ENCODE measurements around the gene CCDC174. TPM values are rescaled to one million over a fixed set of nuclear protein-coding genes. Genes with fewer than 3 reads are reported as not detected.

Gene CCDC174
- total and polyA plus RNA-seq, 10 of the 15 experiments (the other 5 are each of a cell fraction or from before 2014, with no cell fraction given), result 11.6 to 31.3 (median 19.1) TPM

DNA sequence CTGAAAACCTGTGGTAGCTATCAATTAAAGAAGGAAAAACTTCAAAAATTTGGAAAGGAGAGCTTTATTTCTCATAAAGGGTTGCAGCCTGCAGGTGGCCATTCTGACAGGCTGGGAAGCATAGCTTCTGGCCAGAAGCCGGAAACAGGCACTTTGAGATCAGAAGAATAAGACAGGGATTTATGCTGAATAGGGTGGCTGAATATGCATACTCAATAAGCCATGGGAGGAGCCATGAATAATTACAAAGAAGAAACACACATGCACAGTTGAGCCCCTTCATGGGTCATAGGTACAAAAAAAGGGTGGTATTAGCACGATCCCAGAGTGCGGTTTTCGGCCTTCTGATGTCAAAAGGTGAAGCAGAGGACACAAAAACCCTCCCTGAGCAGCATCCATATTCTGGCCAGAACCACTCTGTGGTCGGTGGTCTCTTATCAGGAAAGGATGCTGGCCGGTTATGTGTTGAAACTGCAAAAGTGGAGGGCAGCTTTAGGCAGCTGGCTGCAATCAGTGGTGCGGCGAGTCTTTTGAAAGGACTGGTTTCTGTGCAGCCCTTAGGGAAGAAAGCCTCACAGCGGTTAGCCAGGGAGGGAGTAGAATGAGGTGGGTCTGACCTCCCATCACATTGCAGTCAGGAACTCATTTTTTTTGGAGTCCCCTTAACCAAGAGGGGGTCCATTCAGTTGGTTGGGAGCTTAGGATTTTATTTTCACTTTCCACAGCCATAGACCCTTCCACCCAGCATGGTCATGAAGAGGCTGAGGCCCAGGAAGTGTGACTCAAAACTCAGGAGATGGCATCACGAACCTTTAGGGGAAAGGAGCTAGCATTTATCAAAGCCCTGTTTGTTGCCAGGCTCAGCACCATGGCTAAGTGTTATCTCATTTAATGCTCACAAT is 34.7 kb upstream of the CCDC174 start:
- ATAC-seq (no peak), FAIRE-seq (no peak), DNase-seq (ENCODE audit: low read depth, low spot score) (no peak)
- 33% methylated on average over 10 of the region's 10 CpGs for WGBS (ENCODE audit: insufficient coverage, insufficient replicate concordance, low lambda C conversion rate, missing lambda C conversion rate)
- H4K20me1 ChIP-seq (ENCODE audit: control insufficient read depth, insufficient read depth), result no peaks in the 10 kb centered on the region
- H2AFZ ChIP-seq (ENCODE audit: control insufficient read depth, low read depth, low read length), result no peak overlapping the region
- H3K27me3 ChIP-seq (replicated peaks in 1 of 2; ENCODE audit: control insufficient read depth in 2 of 2, insufficient read depth in 2 of 2, low read length in 1 of 2), result peaks cover 2 to 4% of the 10 kb centered on the region in 2 experiments; a peak in 2 of 4 replicates
- H3K4me1 ChIP-seq (ENCODE audit: control insufficient read depth, insufficient read depth, low read length), result no peaks in the 10 kb centered on the region
- BruUV-seq (replicated peaks), result no TSS peak
- POLR2A ChIA-PET, result no interaction called here
- H3K36me3 ChIP-seq (ENCODE audit: control insufficient read depth in 2 of 2, insufficient read depth in 2 of 2, low read length in 1 of 2), result no peaks in the 10 kb centered on the region
- intact Hi-C loops (cut with micrococcal nuclease; ENCODE audit: unreplicated experiment), result no loop called here
- H3K9ac ChIP-seq (ENCODE audit: control insufficient read depth, insufficient read depth, low read length), result no peak overlapping the region
- SMC1A ChIA-PET (ENCODE audit: uncharacterized antibody, unreplicated experiment), result interaction anchor here (1.0 kb wide), 1 partner anchor 165 kb away, joined by 3 read pairs; no protein-coding TSS in a partner anchor
- no peak overlapping the region for H3K4me3 ChIP-seq
- CTCF ChIA-PET, result interaction anchor here (1.8 kb wide), 1 partner anchor 164 kb away, joined by 10 read pairs; no protein-coding TSS in a partner anchor
- no peak overlapping the region for H3K27ac ChIP-seq (ENCODE audit: control insufficient read depth, insufficient read depth)
- no peaks in the 10 kb centered on the region for H3K9me3 ChIP-seq (replicated peaks; ENCODE audit: control insufficient read depth, insufficient read depth, low read length)
- RAD21 ChIA-PET (ENCODE audit: unreplicated experiment), result no interaction called here
- H3K79me2 ChIP-seq (ENCODE audit: control insufficient read depth, insufficient read depth, low read length), result no peaks in the 10 kb centered on the region
- in situ Hi-C loops (cut with MboI), result no loop called here
- no peak overlapping the region for H3K4me2 ChIP-seq (ENCODE audit: control insufficient read depth, insufficient read depth)
- TF ChIP-seq NBN (IDR thresholded peaks at IDR 0.05), result no peak
- no peak for TF ChIP-seq RCOR1 (conservative IDR thresholded peaks at IDR 0.05; ENCODE audit: low read depth, low read length)
- no peak for TF ChIP-seq KLF5 (IDR thresholded peaks at IDR 0.05; ENCODE audit: partially characterized antibody)
- no peak for TF ChIP-seq ETV6 (conservative IDR thresholded peaks at IDR 0.05 in 1 of 2, IDR thresholded peaks at IDR 0.05 in 1 of 2; ENCODE audit: borderline replicate concordance in 1 of 2, low read depth in 1 of 2)
- TF ChIP-seq, protein P1, sequence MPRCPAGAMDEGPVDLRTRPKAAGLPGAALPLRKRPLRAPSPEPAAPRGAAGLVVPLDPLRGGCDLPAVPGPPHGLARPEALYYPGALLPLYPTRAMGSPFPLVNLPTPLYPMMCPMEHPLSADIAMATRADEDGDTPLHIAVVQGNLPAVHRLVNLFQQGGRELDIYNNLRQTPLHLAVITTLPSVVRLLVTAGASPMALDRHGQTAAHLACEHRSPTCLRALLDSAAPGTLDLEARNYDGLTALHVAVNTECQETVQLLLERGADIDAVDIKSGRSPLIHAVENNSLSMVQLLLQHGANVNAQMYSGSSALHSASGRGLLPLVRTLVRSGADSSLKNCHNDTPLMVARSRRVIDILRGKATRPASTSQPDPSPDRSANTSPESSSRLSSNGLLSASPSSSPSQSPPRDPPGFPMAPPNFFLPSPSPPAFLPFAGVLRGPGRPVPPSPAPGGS (IDR thresholded peaks at IDR 0.05; ENCODE audit: borderline replicate concordance, insufficient read depth, low read depth, low read length, poor library complexity, severe bottlenecking), result no peak
- TF ChIP-seq GATAD2B (conservative IDR thresholded peaks at IDR 0.05; ENCODE audit: low read depth), result no peak
- TF ChIP-seq SUZ12 (IDR thresholded peaks at IDR 0.05; ENCODE audit: unreplicated experiment), result no peak
- TF ChIP-seq, protein P2, sequence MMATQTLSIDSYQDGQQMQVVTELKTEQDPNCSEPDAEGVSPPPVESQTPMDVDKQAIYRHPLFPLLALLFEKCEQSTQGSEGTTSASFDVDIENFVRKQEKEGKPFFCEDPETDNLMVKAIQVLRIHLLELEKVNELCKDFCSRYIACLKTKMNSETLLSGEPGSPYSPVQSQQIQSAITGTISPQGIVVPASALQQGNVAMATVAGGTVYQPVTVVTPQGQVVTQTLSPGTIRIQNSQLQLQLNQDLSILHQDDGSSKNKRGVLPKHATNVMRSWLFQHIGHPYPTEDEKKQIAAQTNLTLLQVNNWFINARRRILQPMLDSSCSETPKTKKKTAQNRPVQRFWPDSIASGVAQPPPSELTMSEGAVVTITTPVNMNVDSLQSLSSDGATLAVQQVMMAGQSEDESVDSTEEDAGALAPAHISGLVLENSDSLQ (IDR thresholded peaks at IDR 0.05), result no peak
- TF ChIP-seq CHD1 (IDR thresholded peaks at IDR 0.05; ENCODE audit: low read depth, low read length), result no peak
- TF ChIP-seq, protein P3, sequence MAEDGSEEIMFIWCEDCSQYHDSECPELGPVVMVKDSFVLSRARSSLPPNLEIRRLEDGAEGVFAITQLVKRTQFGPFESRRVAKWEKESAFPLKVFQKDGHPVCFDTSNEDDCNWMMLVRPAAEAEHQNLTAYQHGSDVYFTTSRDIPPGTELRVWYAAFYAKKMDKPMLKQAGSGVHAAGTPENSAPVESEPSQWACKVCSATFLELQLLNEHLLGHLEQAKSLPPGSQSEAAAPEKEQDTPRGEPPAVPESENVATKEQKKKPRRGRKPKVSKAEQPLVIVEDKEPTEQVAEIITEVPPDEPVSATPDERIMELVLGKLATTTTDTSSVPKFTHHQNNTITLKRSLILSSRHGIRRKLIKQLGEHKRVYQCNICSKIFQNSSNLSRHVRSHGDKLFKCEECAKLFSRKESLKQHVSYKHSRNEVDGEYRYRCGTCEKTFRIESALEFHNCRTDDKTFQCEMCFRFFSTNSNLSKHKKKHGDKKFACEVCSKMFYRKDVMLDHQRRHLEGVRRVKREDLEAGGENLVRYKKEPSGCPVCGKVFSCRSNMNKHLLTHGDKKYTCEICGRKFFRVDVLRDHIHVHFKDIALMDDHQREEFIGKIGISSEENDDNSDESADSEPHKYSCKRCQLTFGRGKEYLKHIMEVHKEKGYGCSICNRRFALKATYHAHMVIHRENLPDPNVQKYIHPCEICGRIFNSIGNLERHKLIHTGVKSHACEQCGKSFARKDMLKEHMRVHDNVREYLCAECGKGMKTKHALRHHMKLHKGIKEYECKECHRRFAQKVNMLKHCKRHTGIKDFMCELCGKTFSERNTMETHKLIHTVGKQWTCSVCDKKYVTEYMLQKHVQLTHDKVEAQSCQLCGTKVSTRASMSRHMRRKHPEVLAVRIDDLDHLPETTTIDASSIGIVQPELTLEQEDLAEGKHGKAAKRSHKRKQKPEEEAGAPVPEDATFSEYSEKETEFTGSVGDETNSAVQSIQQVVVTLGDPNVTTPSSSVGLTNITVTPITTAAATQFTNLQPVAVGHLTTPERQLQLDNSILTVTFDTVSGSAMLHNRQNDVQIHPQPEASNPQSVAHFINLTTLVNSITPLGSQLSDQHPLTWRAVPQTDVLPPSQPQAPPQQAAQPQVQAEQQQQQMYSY (CRISPR knock-in tag; IDR thresholded peaks at IDR 0.05), result no peak
